ENCODE measurements around the gene GPR108. TPM values are rescaled to one million over a fixed set of nuclear protein-coding genes. Genes with fewer than 3 reads are reported as not detected.
"Not testable (repeated sequence)": the region's sequence is repeated elsewhere in the genome, so short reads cannot be mapped to it uniquely, and the experiment has no call there.

The GPR108 gene
- 29.3 and 58.2 TPM in 2 replicates for total RNA-seq

- H3K4me3 ChIP-seq (ENCODE audit: low read depth, low read length), result peak within 1 kb of the TSS; percentile 99
- TF ChIP-seq, protein P1, sequence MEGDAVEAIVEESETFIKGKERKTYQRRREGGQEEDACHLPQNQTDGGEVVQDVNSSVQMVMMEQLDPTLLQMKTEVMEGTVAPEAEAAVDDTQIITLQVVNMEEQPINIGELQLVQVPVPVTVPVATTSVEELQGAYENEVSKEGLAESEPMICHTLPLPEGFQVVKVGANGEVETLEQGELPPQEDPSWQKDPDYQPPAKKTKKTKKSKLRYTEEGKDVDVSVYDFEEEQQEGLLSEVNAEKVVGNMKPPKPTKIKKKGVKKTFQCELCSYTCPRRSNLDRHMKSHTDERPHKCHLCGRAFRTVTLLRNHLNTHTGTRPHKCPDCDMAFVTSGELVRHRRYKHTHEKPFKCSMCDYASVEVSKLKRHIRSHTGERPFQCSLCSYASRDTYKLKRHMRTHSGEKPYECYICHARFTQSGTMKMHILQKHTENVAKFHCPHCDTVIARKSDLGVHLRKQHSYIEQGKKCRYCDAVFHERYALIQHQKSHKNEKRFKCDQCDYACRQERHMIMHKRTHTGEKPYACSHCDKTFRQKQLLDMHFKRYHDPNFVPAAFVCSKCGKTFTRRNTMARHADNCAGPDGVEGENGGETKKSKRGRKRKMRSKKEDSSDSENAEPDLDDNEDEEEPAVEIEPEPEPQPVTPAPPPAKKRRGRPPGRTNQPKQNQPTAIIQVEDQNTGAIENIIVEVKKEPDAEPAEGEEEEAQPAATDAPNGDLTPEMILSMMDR (conservative IDR thresholded peaks at IDR 0.05; ENCODE audit: low read depth, low read length), result no peak
These were observed at the start of gene GPR108 for GRCh38 chr19:6737284-6737872. Gene GPR108, minus strand, starts transcription at chr19:6737580. Its CDS starts 4 bp downstream, at chr19:6737576.

DNA sequence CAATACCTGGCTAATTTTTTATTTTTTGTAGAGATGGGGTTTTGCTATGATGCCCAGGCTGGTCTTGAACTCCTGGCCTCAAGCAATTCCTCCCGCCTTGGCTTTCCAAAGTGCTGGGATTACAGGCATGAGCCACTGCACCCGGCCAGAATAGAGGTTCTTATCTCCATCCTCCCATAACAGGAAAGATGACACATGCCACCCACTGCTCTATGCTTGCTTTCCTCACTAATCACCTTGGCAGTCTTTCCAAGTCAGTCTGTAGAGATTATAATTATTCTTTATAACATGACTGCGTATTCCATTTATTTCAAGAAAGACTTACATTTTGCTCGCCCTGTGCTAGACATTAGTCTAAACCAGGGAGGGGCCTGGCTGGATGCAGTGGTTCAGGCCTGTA, 41.8 kb upstream of the GPR108 start:
- no peak overlapping the region for H3K4me3 ChIP-seq (ENCODE audit: low read depth, low read length)
- DNase-seq (ENCODE audit: low read depth), result no peak
- TF ChIP-seq, protein P1 (conservative IDR thresholded peaks at IDR 0.05; ENCODE audit: low read depth, low read length), result no peak

More at GRCh38 chr19:6737284-6737872, at the start of gene GPR108:
- DNase-seq (ENCODE audit: low read depth), result peak; percentile 100

GRCh38 chr19:6778386-6778785, 41.0 kb upstream of the GPR108 start:
- no peak for DNase-seq (ENCODE audit: low read depth)
- H3K4me3 ChIP-seq (ENCODE audit: low read depth, low read length), result no peak overlapping the region
- TF ChIP-seq, protein P1 (conservative IDR thresholded peaks at IDR 0.05; ENCODE audit: low read depth, low read length), result no peak

DNA sequence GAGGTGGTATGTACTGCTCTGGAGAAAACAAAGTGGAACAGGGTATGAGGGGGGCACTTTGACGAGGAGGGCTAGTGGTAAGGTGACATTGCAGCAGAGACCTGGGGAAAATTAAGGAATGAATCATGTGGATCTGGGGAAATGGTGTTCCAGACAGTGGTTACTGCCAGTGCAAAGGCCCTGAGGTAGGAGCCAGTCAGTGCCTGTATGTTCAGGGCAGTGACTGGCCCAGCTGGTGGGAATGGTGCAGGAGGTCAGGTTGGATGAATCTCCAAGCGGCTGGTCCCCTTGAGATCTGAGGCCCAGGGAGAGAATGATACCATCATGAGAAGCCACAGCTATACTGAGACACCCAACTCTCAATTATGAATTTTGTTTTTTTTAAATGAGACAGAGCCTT, 40.1 kb upstream of the GPR108 start:
- DNase-seq (ENCODE audit: low read depth), result no peak
- TF ChIP-seq, protein P1 (conservative IDR thresholded peaks at IDR 0.05; ENCODE audit: low read depth, low read length), result no peak
- H3K4me3 ChIP-seq (ENCODE audit: low read depth, low read length), result no peak overlapping the region

GRCh38 chr19:6776999-6777398, 39.6 kb upstream of the GPR108 start:
- no peak overlapping the region for H3K4me3 ChIP-seq (ENCODE audit: low read depth, low read length)
- DNase-seq (ENCODE audit: low read depth), result no peak
- TF ChIP-seq, protein P1 (conservative IDR thresholded peaks at IDR 0.05; ENCODE audit: low read depth, low read length), result no peak

DNA sequence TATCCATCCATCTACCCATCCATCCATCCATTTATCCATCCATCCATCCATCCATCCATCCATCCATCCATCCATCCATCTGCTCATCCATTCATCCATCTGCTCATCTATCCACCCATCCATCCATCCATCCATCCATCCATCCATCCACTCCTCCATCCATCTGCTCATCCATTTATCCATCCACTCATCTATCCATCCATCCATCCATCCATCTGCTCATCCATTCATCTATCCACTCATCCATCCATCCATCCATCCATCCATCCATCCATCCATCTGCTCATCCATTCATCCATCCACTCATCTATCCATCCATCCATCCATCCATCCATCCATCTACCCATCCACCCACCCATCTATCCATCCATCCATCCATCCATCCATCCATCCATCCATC, 38.7 kb upstream of the GPR108 start:
- H3K4me3 ChIP-seq (ENCODE audit: low read depth, low read length); DNase-seq (ENCODE audit: low read depth): not testable (repeated sequence)

DNA sequence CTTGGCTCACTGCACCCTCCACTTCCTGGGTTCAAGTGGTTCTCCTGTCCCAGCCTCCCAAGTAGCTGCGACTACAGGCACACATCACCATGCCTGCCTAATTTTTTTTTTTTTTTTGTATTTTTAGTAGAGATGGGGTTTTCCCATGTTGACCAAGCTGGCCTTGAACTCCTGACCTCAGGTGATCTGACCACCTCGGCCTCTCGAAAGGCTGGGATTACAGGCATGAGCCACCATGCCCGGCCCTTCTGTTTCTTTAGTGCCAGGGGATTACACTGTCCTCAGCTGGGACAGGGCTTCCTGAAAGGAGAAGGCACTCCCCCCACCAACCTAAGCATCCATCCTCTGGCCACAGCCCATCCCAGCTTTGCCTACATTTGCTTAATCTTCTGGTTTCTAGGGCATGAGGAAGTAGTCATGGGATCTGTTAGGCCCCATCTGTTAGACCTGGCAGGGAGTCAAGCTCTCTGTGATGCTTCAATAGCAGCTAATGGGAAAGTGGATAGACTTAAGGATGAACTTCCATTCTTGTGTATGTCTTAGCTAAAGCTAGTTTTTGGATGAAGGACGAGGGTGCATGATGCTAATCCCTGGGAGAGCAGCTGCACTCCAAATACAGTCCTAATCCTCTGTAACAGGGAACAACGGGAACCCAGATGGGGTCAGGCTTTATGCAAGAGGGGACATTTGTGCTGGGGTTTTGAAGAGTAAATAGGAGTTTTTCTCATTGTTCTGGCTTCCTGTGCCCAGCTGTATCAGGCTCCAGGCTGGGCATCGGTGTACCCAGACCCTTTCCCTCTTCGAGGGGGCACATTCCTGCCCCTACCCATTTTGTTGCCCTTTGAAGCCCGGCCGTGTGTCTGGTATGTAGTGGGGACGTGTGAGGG, 37.7 kb upstream of the GPR108 start:
- DNase-seq (ENCODE audit: low read depth), result no peak
- H3K4me3 ChIP-seq (ENCODE audit: low read depth, low read length), result no peak overlapping the region
- TF ChIP-seq, protein P1 (conservative IDR thresholded peaks at IDR 0.05; ENCODE audit: low read depth, low read length), result no peak
